Large intestine (tissue), 12 donors: ENCODE measurements around the gene RNASE12. TPM values are rescaled to one million over a fixed set of nuclear protein-coding genes. Genes with fewer than 3 reads are reported as not detected.

Source experiments
- DNase-seq, 2 donors: peaks; one replicate each; pipeline versions ENCODE4 v3.0.0 to v3.0.0-alpha.2; 2013
- H3K27ac ChIP-seq: one replicate; pipeline ENCODE4 v1.5.1; 2013; ENCODE audit warnings: low read length
- H3K27me3 ChIP-seq: 2 replicates; pipeline ENCODE4 v1.6.1; 2013; ENCODE audit warnings: low read length; ENCODE audit not compliant: control insufficient read depth, insufficient read depth
- H3K36me3 ChIP-seq: 2 replicates; pipeline ENCODE4 v1.6.1; 2013; ENCODE audit warnings: low read length; ENCODE audit not compliant: control insufficient read depth, insufficient read depth
- H3K4me1 ChIP-seq: one replicate; pipeline ENCODE4 v1.6.1; 2013; ENCODE audit warnings: low read length; ENCODE audit not compliant: control insufficient read depth, insufficient read depth
- H3K4me3 ChIP-seq: one replicate; pipeline ENCODE4 v1.5.1; 2013; ENCODE audit warnings: low read length
- H3K9me3 ChIP-seq: one replicate; pipeline ENCODE4 v1.6.1; 2013; ENCODE audit warnings: mild to moderate bottlenecking, low read depth, low read length, moderate library complexity; ENCODE audit not compliant: control insufficient read depth
- WGBS: methylation state at CpG from one replicate; pipeline ENCODE4 v1.1.5; 2013; ENCODE audit warnings: low lambda C conversion rate; ENCODE audit not compliant: insufficient coverage; 5-methylcytosine and 5-hydroxymethylcytosine counted together
- long read RNA-seq, 11 donors: transcript quantifications; one replicate each; lab custom pipeline, GENCODE V29; 2026
- polyA plus RNA-seq: library from polyadenylated mRNA; unstranded; fragments of 120-200 nt; gene quantifications from one replicate; pipeline ENCODE4 v1.2.1, GENCODE V29; 2013

RNASE12 gene, protein sequence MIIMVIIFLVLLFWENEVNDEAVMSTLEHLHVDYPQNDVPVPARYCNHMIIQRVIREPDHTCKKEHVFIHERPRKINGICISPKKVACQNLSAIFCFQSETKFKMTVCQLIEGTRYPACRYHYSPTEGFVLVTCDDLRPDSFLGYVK
- not detected for polyA plus RNA-seq
- long read RNA-seq, donor 1 = 0 reads
- long read RNA-seq, donor 2 = 0 reads
- long read RNA-seq, donor 3 = 0 reads
- long read RNA-seq, donor 4 = 0 reads
- long read RNA-seq, donor 5 = 0 reads
- long read RNA-seq, donor 6 = 0 reads
- long read RNA-seq, donor 7 = 0 reads
- long read RNA-seq, donor 8 = 0 reads
- long read RNA-seq, donor 9 = 0 reads
- long read RNA-seq, donor 10 = 0 reads
- long read RNA-seq, donor 11 = 0 reads

DNA sequence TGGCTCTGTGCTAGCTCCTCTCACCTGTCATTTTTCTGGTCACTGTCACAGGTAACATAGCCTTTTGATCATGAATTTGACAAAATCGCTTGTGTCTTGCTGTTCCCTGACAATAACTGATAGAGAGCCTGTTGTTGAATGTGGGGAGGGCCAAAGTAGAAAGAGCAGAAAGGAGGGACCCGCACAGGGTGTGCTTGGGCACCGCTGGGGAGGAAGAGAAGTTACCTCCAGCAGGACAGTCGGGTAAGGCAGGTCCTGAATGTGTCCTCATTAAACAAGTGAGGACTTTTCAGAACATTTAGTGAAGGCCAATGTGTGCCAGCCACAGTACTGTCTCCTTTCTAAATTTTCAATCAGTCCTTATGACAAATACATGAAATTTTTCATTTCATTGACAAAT is at the start of gene RNASE12:
Gene RNASE12, minus strand, starts transcription at position 142 of the 400 bp plus-strand sequence. CDS start 653 bp downstream, outside the sequence.
- no peak within 1 kb of the TSS for H3K27ac ChIP-seq
- H3K9me3 ChIP-seq = no peaks in the 10 kb centered on the region
- no peak for DNase-seq
- H3K27me3 ChIP-seq = peaks cover 5% of the 10 kb centered on the region
- H3K36me3 ChIP-seq = no peaks in the 10 kb centered on the region
- no peaks in the 10 kb centered on the region for H3K4me1 ChIP-seq
- H3K4me3 ChIP-seq = no peak within 1 kb of the TSS
- 90% methylated on average over 2 of the region's 4 CpGs for WGBS

DNA sequence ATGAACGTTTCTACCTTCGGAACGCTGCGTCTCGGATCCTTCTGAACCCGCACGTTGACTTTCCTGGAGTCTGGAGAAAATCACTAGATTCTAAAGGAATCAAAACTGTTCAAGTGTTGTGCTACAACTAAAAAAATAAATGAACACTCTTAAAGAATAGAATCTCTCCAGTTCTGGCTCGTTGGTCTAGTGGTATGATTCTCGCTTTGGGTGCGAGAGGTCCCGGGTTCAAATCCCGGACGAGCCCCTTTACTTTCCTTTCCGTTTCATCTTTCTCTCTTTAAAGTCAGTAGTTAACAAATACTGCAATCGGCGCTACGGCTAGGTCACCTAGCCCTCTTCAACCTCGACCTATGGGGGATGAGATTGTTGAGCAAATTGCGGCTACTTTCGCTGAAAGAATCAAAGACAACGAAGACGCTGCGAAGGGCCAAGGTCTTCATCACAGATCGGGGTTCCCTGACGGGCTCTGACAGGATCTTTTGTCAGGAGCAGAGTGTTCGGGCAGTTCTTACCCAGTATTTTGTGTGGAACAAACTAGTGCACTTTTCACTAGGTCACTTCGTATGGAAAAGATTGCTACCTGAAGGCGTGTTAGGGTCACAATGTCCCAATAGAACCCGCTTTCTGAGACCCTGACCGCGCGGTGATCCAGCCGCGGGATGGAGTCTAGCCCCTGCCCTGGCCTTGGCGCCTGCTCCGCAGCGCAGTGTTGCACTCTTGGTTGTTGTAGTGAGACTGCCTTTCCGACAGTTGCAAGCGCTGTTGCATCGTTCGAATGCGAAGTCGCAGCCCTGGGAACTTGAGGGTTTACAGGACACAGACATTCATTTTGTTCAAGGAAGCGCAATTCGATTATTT is 41.9 kb upstream of the RNASE12 start:
- WGBS = 5% methylated on average over 7 of the region's 45 CpGs
- Histone ChIP-seq H3K27me3 (peaks cover 32% of the 10 kb centered on the region), H3K9me3 (no peaks in the 10 kb centered on the region), H3K36me3 (no peaks in the 10 kb centered on the region), H3K4me1 (peaks cover 7% of the 10 kb centered on the region), H3K27ac (no peak overlapping the region), H3K4me3 (peak overlapping the region; percentile 56)
- peak in 1 of 2 donors; percentile 70 for DNase-seq

DNA sequence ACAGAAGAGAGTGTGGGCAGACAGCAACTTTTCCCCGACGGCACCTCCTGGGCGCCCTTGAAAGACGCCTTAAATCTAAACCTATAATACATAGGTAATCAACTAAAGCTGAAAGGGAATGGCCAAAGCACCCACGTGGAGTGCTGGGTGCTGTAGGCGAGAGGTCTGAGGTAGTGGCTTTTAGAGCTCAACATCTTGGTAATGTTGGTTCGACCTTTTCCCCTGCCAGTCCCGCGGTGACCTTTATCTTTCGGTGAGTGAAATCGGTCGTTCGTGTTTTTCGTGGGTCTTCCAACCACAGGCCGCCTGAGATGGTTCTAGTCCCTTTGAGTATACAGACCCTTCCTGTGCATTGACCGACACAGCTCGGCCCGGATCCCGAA is 41.3 kb upstream of the RNASE12 start:
- H3K27me3 ChIP-seq = peaks cover 38% of the 10 kb centered on the region
- peak overlapping the region; percentile 56 for H3K4me3 ChIP-seq
- WGBS = no CpG with 5 or more reads among the region's 19 CpGs
- H3K27ac ChIP-seq = no peak overlapping the region
- no peaks in the 10 kb centered on the region for H3K9me3 ChIP-seq
- peaks cover 7% of the 10 kb centered on the region for H3K4me1 ChIP-seq
- H3K36me3 ChIP-seq = no peaks in the 10 kb centered on the region
- DNase-seq = peak in 1 of 2 donors; percentile 29

DNA sequence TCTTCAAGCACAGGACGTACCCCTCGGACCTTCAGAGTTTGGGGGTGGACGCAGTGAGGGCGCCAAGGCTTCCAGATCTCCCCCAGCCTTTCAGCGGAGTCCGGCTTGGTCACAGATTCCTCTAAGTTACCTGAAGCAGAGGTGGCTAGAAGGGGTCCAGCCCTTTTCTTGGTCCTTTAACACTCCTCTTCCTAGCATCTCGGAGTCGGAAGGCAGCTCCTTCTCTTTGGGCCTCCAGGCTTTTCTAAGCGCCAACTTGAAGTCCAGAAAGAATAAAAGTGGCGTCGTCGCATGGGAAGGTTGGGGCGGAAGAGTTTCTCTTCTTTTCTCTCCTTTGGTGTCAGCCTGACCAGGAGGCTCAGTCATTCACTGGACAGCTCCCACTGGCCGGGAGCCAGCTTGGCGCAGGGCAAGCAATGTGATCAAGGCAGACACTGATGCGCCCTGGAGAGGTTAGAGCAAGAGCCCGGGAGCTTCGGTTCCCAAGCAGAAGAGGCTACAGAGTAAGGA is 40.8 kb upstream of the RNASE12 start:
- H3K9me3 ChIP-seq = no peaks in the 10 kb centered on the region
- no peak overlapping the region for H3K27ac ChIP-seq
- H3K4me1 ChIP-seq = peaks cover 7% of the 10 kb centered on the region
- no CpG with 5 or more reads among the region's 18 CpGs for WGBS
- H3K36me3 ChIP-seq = no peaks in the 10 kb centered on the region
- peak in 1 of 2 donors; percentile 55 for DNase-seq
- peaks cover 41% of the 10 kb centered on the region for H3K27me3 ChIP-seq
- peak overlapping the region; percentile 56 for H3K4me3 ChIP-seq

DNA sequence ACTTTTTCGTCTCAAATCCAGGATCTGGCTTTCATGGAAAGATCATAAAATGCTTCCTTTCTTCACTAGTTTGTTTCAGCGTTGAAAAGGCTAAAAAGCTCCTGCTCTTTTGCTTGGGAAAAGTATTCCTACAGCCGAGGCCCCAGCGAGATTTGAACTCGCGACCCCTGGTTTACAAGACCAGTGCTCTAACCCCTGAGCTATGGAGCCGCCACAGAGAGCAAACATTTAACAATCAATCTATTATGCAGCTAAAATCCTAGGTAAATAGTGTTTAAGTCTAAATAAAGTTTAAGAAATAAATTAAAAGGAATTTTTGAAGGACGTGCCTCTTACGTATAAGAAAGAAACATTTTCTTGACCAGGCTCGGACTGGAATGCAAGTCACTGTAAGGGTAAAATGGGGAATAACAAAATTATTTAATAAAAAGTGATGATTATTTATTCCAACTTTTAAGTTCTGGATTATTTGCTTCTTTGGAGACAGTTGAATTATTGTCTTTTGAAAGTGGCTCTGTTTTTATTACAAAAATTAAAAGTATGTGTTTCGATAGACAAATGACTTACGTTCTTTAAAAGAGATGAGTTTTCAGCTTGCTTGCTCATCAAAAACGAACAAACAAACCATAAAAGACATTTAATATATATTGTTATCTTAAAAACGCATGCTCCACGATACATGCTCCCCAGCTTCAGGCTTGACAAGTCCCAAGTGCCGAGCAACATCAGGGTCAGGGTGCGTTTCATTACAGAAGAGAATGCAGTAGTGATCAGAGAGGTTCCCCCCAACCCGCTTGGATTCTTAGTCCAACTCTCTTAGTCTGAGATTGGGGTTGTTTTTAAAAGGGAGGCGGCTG is 40.1 kb upstream of the RNASE12 start:
- peak overlapping the region; percentile 33 for H3K27ac ChIP-seq
- H3K4me1 ChIP-seq = peaks cover 7% of the 10 kb centered on the region
- no peaks in the 10 kb centered on the region for H3K9me3 ChIP-seq
- H3K36me3 ChIP-seq = no peaks in the 10 kb centered on the region
- DNase-seq = no peak
- peak overlapping the region; percentile 56 for H3K4me3 ChIP-seq
- peaks cover 46% of the 10 kb centered on the region for H3K27me3 ChIP-seq
- WGBS = 0% methylated on average over 3 of the region's 19 CpGs

DNA sequence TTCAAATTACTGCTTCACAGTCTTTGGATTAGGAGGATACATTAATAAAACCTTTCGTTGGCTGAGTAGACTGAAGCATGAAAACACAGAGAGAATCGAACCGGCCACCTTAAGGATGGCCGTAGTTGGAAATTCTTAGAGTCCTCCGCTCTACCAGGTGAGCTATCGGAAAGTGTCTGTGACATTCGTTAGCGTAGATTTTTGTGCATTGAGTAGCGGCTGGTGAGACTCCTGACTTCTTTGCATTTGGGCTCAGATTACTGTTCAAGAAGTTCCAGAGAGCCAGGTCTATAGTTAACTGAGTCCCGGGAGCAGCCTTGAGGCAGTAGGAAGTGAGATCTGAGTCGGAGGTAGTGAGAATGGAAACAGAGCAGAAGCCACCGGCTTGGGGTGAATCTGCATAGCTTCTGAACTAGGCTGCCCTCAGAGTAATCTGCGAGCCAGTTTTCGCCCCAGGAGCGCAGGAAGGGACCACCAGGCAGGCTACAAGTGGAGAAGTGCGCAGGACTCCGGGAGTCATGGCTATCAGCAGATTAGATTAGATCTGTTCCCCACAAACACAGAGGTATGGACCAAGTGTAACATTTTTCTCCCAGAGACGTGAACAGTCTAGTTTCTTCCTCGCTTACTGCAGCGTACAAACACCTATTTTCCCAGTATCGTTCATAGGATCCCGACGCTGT is 39.3 kb upstream of the RNASE12 start:
- Histone ChIP-seq H3K36me3 (no peaks in the 10 kb centered on the region), H3K9me3 (no peaks in the 10 kb centered on the region), H3K27me3 (peaks cover 53% of the 10 kb centered on the region), H3K4me3 (peak overlapping the region; percentile 56), H3K27ac (peak overlapping the region; percentile 33), H3K4me1 (peaks cover 8% of the 10 kb centered on the region)
- no CpG with 5 or more reads among the region's 23 CpGs for WGBS
- peak; percentile 66 to 77 for DNase-seq

DNA sequence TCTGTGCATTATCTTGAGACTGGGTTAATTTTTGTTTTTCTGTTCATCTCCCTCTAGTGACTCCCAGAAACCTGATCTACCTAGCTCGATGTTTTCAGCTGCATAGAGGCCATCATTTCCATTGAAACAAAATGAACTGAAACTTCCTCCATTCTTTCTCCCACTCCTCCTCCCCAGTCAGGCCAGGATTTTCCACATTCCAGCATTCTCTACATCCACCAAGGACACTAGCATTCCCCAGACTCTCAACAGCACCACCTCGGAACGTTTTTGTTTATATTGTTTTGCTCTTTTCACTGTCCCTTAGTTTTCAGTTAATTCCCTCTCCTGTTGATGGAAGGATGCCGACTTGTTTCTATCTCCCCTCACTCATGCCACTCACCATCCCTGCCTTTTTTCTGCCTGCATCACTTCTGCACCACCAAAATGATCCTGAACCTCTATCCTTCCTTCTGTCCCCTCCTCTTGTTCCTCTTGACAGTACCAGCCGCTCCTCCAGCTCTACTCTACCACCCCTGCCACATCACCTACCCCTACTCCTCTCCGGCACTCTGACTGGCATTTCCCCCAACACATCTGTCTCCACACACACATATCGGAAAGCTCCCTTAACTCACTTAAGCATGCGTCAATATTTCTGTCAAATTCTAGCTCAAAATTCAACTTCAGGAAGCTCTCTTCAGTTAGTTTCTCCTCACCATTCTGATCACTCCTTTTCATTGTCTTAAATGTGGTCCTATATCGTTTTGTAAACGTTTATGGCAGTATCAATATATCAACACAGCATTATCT is 37.1 kb upstream of the RNASE12 start:
- H3K4me1 ChIP-seq = peaks cover 12% of the 10 kb centered on the region

DNA sequence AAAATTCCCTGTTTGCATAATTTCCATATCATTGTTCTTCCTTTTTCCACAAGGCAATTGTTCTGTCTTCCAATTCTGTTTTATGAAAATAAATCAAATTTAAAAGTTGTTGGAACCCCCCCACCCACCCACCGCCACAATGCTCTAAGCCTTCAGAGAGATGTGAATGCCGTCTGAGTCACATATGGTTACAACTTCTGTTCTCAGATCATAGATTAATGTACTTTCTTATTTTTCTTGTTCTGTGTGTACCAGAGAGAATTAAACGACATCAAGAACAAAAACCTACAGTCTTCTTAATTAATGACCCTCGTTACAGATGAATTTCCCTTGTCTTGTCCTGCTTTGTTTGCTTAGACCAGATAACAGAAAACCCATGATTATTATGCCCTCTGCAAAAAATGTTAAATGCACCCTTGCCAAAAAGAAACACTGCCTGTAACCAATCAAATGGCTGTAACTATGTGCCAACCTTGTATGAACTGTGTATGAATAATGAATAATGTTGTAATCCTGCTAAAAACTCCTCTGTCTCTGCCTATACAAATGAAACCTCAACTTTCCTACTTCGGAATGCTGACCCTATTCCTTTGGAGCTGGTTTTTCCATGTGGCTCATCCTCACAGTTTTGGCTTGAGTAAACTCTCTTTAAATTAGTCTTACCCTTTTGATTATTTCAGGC is 36.3 kb upstream of the RNASE12 start:
- no peak overlapping the region for H3K4me3 ChIP-seq

More for the DNA sequence above, 37.1 kb upstream of the RNASE12 start:
- peaks cover 62% of the 10 kb centered on the region for H3K27me3 ChIP-seq
- WGBS = 38% methylated on average over 8 of the region's 10 CpGs
- no peak for DNase-seq
- H3K36me3 ChIP-seq = no peaks in the 10 kb centered on the region
- no peak overlapping the region for H3K27ac ChIP-seq
- no peaks in the 10 kb centered on the region for H3K9me3 ChIP-seq
- no peak overlapping the region for H3K4me3 ChIP-seq

More for the DNA sequence above, 36.3 kb upstream of the RNASE12 start:
- H3K27me3 ChIP-seq = peaks cover 68% of the 10 kb centered on the region
- no peak overlapping the region for H3K27ac ChIP-seq
- WGBS = 67% methylated on average over 3 of the region's 5 CpGs
- H3K9me3 ChIP-seq = no peaks in the 10 kb centered on the region
- H3K4me1 ChIP-seq = peaks cover 12% of the 10 kb centered on the region
- no peak for DNase-seq
- H3K36me3 ChIP-seq = no peaks in the 10 kb centered on the region
